NCI-H1092 (cell line): ENCODE measurements around the gene ATP6V1C2.
"Not testable (repeated sequence)": the region's sequence is repeated elsewhere in the genome, so short reads cannot be mapped to it uniquely, and the experiment has no call there.

Experiments used
- DNase-seq: peaks from one replicate; lab custom pipeline; 2025; lab: John Stamatoyannopoulos, UW

ATP6V1C2 gene

DNA sequence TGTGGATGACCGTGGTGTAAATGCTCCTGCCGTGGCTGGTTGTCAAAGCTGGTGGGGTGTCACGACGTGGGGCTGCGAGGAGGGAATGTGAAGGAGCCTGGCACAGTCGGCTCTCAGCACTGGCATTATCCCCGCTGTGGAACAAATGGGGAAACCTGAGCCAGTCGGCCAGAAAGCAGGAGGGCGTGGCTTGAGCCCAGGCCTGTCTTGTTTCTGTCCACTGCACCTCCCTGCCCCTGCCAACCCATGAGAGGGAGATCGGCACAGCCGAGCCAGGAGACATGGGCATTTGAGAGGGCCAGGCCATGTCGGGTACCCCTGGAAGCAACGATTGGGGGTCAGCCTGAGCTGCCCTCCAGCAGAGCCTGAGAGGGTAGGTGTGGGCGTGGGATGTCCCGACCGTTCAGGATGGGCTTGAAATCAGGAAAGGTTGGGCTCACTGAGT lies 46.7 kb downstream of the ATP6V1C2 start:
- DNase-seq: no peak

- no peak for DNase-seq
Observed at GRCh38 chr2:10770956-10771750, 49.7 kb downstream of the ATP6V1C2 start.

DNA sequence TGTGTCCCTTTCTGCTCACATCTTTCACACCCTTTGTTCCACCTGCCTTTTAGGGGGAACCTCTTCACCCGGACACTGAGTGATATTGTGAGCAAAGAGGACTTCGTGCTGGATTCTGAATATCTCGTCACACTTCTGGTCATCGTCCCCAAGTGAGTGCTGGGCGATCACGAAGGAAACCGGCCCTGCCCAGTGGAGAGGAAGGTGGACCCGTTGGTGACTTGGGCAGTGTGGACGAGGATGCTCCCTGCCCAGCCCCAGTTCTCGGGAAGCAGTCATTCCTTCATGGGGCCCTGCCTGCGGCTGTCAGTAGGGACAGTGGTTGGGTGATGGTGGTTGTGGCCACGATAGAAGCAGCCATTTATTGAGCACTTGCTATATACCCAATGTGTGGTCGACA lies 50.4 kb downstream of the ATP6V1C2 start:
- DNase-seq: no peak

DNA sequence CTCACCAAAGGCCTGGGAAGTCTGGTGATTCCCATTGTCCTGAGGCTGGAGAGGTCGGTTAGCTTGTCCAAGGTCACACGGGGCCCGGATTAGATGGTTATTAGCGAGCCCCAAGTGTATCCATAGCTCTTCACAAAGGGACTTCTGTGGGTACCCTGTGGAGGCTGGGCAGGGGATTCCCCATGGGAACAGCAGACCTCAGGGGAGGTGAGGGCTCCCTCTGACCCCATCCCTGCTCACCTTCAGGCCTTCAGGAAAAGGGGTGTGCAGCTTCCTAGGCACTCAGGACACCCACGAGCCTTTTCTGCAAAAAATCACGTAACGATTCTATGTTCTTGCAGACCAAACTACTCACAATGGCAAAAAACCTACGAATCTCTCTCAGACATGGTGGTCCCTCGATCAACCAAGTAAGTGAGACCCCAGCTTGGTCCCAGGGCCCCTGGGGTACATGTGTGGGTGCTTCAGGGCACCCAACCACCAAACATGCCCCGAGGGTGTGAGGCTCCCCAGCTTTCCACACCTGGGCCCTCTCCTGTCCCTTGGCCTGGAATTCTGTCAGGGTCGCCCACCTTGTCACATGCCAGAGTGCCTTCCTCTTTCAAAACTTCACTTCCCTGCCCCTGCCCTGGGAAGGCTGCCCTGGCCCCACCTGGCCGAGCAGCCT lies 50.9 kb downstream of the ATP6V1C2 start:
- no peak for DNase-seq

DNA sequence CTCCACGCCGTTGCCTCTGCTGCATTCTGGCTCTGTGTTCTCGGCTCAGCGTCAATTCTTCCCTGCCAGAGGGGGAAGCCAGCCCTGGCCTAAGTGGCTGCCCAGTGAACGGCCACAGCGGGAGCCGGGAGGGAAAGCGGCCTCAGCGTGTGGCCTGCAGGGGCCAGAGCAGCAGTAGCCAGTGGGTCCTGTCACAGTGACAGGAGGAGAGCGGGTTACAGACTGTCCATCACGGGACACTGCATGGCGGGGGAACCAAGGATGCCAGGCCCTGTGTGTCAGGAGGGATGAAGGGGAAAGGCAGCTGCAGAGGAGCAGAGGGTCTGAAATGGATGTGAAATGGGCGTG lies 51.4 kb downstream of the ATP6V1C2 start:
- DNase-seq: no peak

DNA sequence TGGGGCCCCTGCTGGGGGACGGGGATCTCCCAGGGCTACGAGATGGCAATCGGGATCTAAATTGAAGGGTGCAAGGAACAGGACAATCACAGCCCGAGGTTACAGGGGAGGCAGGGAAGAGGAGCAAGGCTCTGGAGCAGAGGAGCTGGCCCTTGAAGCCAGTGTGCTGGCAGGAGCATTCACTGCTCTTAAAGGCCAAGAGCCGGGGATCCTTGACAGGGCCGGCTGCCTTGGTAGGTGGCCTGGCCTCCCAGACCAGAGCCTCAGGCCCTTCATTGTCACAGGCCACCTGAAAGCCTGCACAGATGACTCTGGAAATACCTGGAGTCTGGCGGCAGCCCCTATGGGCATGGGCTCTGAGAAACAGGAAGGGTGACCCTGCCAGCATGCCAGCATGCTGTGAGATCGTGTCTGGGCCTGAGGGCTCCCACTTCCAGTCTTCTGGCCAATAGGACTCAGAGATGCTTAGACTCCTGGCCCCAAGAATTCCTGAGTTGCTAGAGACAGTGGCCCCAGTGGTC lies 52.5 kb downstream of the ATP6V1C2 start:
- no peak for DNase-seq

- DNase-seq: no peak
Observed at GRCh38 chr2:10774394-10774793, 53.0 kb downstream of the ATP6V1C2 start.

DNA sequence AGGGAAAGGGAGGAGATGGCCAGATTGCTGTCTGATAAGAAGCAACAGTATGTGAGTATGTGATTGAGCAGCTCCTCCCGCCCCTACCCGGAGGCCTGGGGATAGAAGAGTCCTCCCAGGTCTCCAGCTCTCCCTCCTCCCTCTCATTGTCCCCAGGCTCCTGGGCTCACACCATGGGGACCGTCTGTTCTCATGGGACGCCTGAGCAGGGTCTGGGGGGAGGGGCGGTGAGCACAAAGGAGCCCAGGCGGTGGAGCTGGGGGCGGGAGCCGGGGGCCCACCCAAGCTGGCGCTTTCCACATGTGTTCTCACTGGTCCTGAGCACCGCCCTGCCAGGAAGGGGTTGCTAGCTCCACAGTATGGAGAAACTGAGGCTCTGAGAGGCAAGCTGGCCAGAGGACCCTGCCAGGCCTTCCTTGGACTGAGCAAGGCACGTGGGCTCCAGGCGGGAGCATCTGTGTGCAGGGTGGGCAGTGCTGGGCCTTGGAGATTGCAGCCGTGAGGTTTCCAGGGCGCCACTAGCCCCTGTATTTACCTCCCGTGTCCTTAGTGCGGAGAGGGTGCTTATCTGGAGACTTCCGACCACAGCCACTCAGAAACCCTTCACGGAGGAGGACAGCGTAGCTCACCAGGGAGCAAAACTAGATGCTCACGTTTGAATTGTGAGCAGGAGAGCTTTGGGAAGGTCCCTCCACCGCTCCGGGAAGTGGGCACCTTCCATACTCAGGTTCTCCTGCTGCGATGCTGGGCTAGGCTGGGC lies 53.8 kb downstream of the ATP6V1C2 start:
- DNase-seq: no peak

GRCh38 chr2:10775831-10776230 lies 54.4 kb downstream of the ATP6V1C2 start:
- no peak for DNase-seq

DNA sequence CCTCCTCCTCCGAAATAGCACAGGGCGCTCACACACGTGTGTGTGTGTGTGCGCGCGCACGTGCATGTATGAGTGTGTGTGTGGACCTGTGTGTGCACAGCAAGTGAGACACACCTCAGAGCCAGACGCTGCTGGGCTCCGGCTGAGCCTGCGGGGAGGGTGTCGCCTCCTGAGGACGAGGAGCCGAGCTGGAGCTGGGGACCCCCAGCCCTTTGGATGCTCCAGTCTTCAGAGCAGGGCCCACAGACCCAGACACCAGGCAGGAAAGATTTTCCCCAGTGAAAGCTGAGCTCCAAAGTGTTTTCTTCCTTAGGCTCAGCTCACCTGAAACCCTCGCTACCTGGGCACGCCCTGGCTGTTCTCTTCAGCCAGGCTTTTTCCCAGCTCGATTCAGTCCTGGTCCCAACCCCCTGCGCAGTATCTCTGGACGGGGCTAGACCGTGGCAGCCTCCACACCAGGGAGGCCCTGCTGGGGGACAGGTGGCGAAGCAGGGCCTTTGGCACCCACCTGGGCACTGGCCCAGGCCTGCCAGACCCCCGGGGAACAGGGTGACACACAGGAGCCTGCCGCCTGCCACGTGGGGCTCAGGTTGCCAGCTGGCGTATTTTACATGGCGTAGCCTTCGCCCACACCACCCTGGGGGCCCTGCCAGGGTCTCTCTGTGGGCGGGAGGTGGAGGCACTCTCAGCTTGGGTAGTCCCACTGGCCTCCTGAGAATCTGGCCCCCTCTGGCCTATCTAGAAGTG lies 55.0 kb downstream of the ATP6V1C2 start:
- no peak for DNase-seq

DNA sequence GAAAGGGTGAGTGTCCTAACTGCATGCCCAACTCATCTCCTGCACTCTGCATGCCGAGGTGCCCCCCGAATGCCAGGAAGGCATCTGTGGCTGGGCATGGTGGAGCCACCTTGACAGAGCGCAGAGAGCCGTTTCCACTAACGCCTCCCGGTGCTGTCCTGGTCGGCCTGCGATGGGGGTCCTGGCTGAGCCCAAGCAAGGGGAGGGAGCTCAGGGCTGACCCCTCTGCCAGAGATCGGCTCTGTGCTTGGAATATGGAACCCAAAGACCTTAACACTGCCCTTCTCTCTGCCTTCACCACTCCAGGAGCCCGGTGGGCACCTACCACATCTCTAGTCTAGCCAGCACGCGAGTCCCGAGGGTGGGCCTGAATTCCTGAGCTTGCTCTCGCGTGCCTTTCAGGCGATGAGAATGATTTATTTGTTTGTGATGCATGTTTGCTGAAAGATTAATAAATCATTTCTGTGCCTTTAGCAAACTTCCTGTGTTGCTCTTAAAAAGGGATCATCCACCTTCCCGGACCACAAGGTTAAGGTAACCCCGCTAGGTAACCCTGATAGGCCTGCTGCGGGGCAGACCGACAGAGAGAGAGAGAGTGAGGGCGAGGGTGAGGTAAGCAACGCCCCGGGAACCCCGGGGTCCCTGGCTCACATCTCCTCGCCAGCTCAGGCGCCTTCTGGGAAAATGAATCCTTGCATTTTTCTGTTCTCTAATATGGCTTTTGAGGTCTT lies 55.8 kb downstream of the ATP6V1C2 start:
- no peak for DNase-seq

- no peak for DNase-seq
Observed at GRCh38 chr2:10777842-10778723, 56.7 kb downstream of the ATP6V1C2 start.

DNA sequence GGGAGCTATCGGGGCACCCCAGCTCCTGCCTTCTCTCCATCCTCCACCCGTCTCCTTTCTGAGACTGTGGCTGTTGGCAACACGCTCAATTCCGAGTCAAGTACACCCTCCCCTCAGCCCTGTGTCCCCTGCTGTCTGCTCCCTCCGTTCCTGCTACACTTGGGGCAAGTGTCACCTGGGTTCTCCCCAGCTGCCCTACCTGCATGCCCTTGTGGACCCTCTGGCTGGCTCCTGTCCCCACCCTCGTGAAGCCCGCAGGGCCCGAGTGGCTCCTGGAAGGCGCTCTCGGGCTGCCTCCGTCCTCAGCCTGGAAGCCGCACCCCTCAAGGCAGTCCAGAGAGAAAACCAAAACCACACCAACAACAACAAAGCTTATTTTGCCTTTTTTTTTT lies 57.3 kb downstream of the ATP6V1C2 start:
- no peak for DNase-seq

DNA sequence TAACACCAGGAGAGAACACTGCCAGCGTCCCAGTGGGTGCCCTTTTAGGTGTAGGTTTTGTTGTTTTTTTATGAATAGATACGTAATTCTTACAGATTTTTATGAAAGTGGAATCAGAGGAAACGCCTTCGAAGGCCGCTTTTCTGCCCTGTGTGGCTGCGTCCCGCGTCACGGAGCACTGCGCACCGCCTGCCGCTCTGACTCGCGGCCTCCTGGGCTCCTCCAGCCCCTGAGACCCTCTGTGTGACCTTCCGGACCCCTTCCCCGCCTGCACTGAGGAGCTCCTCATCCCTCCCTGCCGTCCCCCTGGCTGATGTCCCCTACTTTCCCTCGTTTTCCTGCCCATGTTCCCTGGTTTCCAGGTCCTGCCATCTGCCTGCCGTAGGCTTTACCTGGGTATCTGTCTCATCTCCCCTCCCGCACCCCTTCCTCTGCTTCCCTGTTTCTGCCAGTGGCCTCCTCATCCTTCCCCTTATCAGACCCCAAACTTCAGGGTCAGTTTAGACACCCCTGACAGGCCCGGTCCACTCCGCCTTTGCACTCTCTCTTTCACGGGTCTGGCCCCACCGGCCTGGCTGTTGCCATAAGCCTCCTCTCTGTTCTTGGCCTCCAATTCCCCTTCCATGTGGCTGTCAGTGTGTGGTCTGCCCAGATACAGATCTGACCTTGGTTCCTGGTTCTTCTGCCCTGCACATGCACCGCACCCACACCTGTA lies 58.5 kb downstream of the ATP6V1C2 start:
- DNase-seq: no peak

GRCh38 chr2:10780491-10780820 lies 59.0 kb downstream of the ATP6V1C2 start:
- DNase-seq: no peak

- not testable (repeated sequence) for DNase-seq
Observed at GRCh38 chr2:10780821-10781220, 59.4 kb downstream of the ATP6V1C2 start.

DNA sequence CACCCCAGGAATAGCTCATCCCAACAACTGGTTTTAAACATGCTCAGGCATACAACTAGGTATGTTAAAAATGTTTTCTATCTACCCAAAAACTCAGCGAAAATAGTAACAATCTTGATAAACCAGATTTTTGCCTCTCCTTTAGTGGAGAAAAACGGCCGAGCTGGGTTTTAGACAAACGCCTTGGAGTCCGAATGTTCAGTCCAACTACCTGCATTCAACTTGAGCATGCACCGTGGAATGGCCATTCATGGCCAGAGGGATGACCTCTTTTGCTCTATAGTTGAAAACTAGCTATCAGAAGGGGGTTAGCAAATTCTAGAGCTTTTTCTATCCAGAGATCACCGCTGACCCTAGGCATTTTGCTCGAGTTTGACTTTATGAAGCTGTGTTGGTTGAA lies 60.3 kb downstream of the ATP6V1C2 start:
- no peak for DNase-seq

DNA sequence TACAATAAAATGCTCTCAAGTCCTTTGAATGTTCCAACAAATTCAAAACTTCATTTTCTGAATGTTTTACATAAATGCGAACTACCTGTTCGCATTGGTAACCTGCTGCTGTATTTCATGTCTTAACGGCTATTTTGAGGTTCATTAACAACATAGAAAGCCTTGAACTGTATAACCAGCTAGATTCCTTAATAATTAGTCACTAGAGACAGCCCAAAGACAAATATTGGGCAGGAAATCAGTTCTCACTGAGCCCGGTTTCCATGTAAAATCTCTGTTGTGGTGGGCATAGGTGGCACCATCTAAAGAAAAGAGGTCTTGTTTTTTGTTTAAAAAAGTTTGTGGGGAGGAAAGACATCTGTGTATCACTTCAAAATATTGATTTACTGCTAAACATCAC lies 62.0 kb downstream of the ATP6V1C2 start:
- DNase-seq: no peak

- DNase-seq: no peak
Observed at GRCh38 chr2:10784719-10785118, 63.3 kb downstream of the ATP6V1C2 start.

DNA sequence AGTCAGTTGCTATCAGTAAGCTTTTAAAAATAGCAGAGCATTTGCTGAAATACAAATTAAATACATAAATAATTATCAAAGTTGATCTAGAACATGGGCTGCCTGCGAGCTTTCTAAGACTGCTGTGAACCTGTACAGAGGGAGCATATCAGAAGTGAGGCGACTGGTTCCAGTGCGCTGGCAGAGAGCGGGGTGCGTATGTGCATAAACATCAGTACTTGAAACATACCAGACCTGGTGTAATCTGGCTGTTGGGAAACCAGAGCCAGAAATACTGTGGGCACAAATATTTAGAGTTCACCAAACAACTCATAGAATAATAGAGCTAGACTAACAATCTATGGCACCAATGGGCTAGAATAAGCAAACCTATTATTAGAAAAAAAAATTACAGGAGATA lies 63.8 kb downstream of the ATP6V1C2 start:
- no peak for DNase-seq
